ENCODE data around the gene RPAIN.
A peak's percentile ranks its signal among the peaks of the same experiment; 100 is the strongest.
"Not testable (repeated sequence)": the region's sequence is repeated elsewhere in the genome, so short reads cannot be mapped to it uniquely, and the experiment has no call there.

Gene RPAIN

GRCh38 chr17:5430413-5430999 is 10.5 kb downstream of the RPAIN start:
- no peak for DNase-seq

GRCh38 chr17:5431234-5431633 is 11.3 kb downstream of the RPAIN start:
- not testable (repeated sequence) for DNase-seq

- no peak for DNase-seq
Observed at GRCh38 chr17:5431949-5432556, 12.1 kb downstream of the RPAIN start.

GRCh38 chr17:5434984-5435383 is 15.0 kb downstream of the RPAIN start:
- no peak for DNase-seq

GRCh38 chr17:5435781-5436315 is 15.9 kb downstream of the RPAIN start:
- not testable (repeated sequence) for DNase-seq

- no peak for DNase-seq
Observed at GRCh38 chr17:5437721-5438317, 17.8 kb downstream of the RPAIN start.

- DNase-seq: peak; percentile 94 to 95
Observed at GRCh38 chr17:5438716-5439445, 18.9 kb downstream of the RPAIN start, which contains the start of gene C1QBP. Gene C1QBP (minus strand): TSS chr17:5439155. CDS start chr17:5439073, 82 bp downstream.

GRCh38 chr17:5439446-5439764 is 19.4 kb downstream of the RPAIN start:
- no peak for DNase-seq

- DNase-seq: no peak
Observed at GRCh38 chr17:5443728-5444127, 23.7 kb downstream of the RPAIN start.

- DNase-seq: no peak
Observed at GRCh38 chr17:5444209-5444608, 24.2 kb downstream of the RPAIN start.

- DNase-seq: no peak
Observed at GRCh38 chr17:5446786-5447185, 26.8 kb downstream of the RPAIN start.

- no peak for DNase-seq
Observed at GRCh38 chr17:5464717-5465507, 44.9 kb downstream of the RPAIN start.

GRCh38 chr17:5466295-5466694 is 46.3 kb downstream of the RPAIN start:
- DNase-seq: no peak

- no peak for DNase-seq
Observed at GRCh38 chr17:5467416-5467815, 47.4 kb downstream of the RPAIN start.

- peak in 1 of 2 experiments; percentile 33 for DNase-seq
Observed at GRCh38 chr17:5468075-5468473, 48.1 kb downstream of the RPAIN start.

- DNase-seq: no peak
Observed at GRCh38 chr17:5472511-5472910, 52.5 kb downstream of the RPAIN start.

- DNase-seq: no peak
Observed at GRCh38 chr17:5473906-5474305, 53.9 kb downstream of the RPAIN start.

GRCh38 chr17:5478992-5479391 is 59.0 kb downstream of the RPAIN start:
- DNase-seq: no peak

GRCh38 chr17:5480962-5481361 is 61.0 kb downstream of the RPAIN start:
- DNase-seq: no peak

- DNase-seq: no peak
Observed at GRCh38 chr17:5481451-5481850, 61.5 kb downstream of the RPAIN start.
